Nephron progenitor cell (in vitro differentiated cells): ENCODE measurements around the gene CFAP20.

ENCODE experiments used
- DNase-seq: peaks from one replicate; pipeline ENCODE4 v3.0.0; 2021
- H3K27ac Mint-ChIP-seq: 2 replicates; pipeline ENCODE4 v1.8.0; 2021; ENCODE audit warnings: mild to moderate bottlenecking, moderate library complexity, mixed read lengths
- H3K27me3 Mint-ChIP-seq: 2 replicates; pipeline ENCODE4 v1.8.0; 2021; ENCODE audit warnings: mild to moderate bottlenecking, low read depth, mixed read lengths; ENCODE audit not compliant: poor library complexity
- H3K36me3 Mint-ChIP-seq: 2 replicates; pipeline ENCODE4 v1.8.0; 2021; ENCODE audit warnings: low read depth, mixed read lengths
- H3K4me1 Mint-ChIP-seq: 2 replicates; pipeline ENCODE4 v1.8.0; 2021; ENCODE audit warnings: mixed read lengths
- H3K4me3 Mint-ChIP-seq: 2 replicates; pipeline ENCODE4 v1.8.0; 2021; ENCODE audit warnings: mild to moderate bottlenecking, moderate library complexity, mixed read lengths
- H3K9me3 Mint-ChIP-seq: 2 replicates; pipeline ENCODE4 v1.8.0; 2021; ENCODE audit warnings: mild to moderate bottlenecking, moderate library complexity, mixed read lengths
- TF ChIP-seq, protein P1 (sequence below): fragments of 200-600 bp; sonication (generic); IDR thresholded peaks from 2 replicates; pipeline ENCODE4 v1.5.0; 2021; ENCODE audit warnings: antibody characterized with exemption

The CFAP20 gene

DNA sequence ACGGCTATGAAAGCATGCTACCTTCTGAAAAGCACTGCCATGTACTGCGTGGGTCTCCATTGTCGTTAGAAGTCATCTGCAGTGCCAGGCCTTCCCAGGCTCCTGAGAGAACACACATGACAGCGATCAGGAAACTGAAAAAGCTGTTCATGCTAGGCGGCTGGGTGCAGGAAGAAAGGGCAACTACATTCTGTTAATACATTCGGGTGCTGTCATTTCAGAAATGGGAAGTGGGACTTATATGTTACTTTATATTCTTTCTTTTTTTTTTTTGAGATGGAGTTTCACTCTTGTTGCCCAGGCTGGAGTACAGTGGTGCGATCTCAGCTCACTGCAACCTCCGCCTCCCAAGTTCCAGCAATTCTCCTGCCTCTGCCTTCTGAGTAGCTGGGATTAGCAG, 19.9 kb downstream of the CFAP20 start:
- peaks cover 29% of the 10 kb centered on the region for H3K4me1 Mint-ChIP-seq

GRCh38 chr16:58107709-58108108, 21.5 kb downstream of the CFAP20 start:
- H3K27me3 Mint-ChIP-seq: no peaks in the 10 kb centered on the region
- no peak overlapping the region for H3K27ac Mint-ChIP-seq
- TF ChIP-seq, protein P1, sequence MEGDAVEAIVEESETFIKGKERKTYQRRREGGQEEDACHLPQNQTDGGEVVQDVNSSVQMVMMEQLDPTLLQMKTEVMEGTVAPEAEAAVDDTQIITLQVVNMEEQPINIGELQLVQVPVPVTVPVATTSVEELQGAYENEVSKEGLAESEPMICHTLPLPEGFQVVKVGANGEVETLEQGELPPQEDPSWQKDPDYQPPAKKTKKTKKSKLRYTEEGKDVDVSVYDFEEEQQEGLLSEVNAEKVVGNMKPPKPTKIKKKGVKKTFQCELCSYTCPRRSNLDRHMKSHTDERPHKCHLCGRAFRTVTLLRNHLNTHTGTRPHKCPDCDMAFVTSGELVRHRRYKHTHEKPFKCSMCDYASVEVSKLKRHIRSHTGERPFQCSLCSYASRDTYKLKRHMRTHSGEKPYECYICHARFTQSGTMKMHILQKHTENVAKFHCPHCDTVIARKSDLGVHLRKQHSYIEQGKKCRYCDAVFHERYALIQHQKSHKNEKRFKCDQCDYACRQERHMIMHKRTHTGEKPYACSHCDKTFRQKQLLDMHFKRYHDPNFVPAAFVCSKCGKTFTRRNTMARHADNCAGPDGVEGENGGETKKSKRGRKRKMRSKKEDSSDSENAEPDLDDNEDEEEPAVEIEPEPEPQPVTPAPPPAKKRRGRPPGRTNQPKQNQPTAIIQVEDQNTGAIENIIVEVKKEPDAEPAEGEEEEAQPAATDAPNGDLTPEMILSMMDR: no peak
- H3K9me3 Mint-ChIP-seq: no peaks in the 10 kb centered on the region
- no peak for DNase-seq
- no peak overlapping the region for H3K4me3 Mint-ChIP-seq
- peaks cover 8% of the 10 kb centered on the region for H3K36me3 Mint-ChIP-seq
- peaks cover 32% of the 10 kb centered on the region for H3K4me1 Mint-ChIP-seq

More for the DNA sequence above, 19.9 kb downstream of the CFAP20 start:
- TF ChIP-seq, protein P1: no peak
- no peak overlapping the region for H3K27ac Mint-ChIP-seq
- H3K36me3 Mint-ChIP-seq: peaks cover 25% of the 10 kb centered on the region
- H3K27me3 Mint-ChIP-seq: no peaks in the 10 kb centered on the region
- no peaks in the 10 kb centered on the region for H3K9me3 Mint-ChIP-seq
- no peak for DNase-seq
- no peak overlapping the region for H3K4me3 Mint-ChIP-seq

DNA sequence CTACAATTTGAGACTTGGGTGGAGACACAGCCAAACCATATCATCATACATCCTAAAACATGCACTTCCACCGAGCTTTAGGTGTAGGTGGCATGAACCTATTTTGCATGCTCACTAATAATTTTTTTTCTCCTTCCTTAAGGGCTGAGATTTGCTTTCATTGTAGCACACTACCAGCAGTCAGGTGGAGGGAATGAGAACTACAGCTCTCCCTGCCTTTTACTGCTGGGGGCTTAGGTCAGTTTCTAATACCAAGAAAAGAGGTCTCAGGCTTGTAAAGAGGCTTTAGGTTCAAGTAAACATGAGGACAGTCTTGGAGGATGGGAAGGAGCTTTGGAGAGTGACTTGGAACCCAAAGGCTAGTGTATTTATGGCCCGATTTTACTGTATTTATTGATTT, 22.0 kb downstream of the CFAP20 start:
- H3K4me3 Mint-ChIP-seq: no peak overlapping the region
- DNase-seq: no peak
- no peaks in the 10 kb centered on the region for H3K27me3 Mint-ChIP-seq
- peaks cover 35% of the 10 kb centered on the region for H3K4me1 Mint-ChIP-seq
- H3K9me3 Mint-ChIP-seq: no peaks in the 10 kb centered on the region
- TF ChIP-seq, protein P1: no peak
- H3K36me3 Mint-ChIP-seq: peaks cover 4% of the 10 kb centered on the region
- H3K27ac Mint-ChIP-seq: no peak overlapping the region

GRCh38 chr16:58105631-58106030, 23.6 kb downstream of the CFAP20 start:
- Mint-ChIP-seq H3K4me3 (no peak overlapping the region), H3K9me3 (no peaks in the 10 kb centered on the region), H3K27me3 (no peaks in the 10 kb centered on the region), H3K27ac (no peak overlapping the region), H3K36me3 (no peaks in the 10 kb centered on the region), H3K4me1 (peaks cover 33% of the 10 kb centered on the region)
- DNase-seq: no peak
- TF ChIP-seq, protein P1: no peak

- no peaks in the 10 kb centered on the region for H3K36me3 Mint-ChIP-seq
- H3K9me3 Mint-ChIP-seq: no peaks in the 10 kb centered on the region
- TF ChIP-seq, protein P1: no peak
- H3K27ac Mint-ChIP-seq: peak overlapping the region; percentile 75
- H3K4me3 Mint-ChIP-seq: no peak overlapping the region
- H3K4me1 Mint-ChIP-seq: peaks cover 44% of the 10 kb centered on the region
- no peaks in the 10 kb centered on the region for H3K27me3 Mint-ChIP-seq
- no peak for DNase-seq
Measured at GRCh38 chr16:58102665-58103392, 26.4 kb downstream of the CFAP20 start.

DNA sequence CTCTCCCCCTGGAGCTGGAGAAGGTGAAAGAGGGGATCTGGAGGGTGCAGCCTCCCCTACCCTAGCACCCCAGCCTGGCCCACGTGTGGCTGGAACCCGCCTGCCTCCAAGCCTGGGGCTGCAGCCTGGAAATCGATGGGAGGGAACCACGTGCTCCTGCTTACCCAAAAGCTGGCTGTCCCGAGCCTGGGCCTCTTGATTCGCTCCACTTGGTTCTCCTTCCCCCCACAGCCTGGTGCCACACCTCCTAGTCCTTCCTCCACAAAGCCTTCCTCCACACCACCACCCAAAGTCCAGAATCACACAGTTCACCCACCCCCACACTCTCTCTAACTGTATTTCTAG, 29.3 kb downstream of the CFAP20 start:
- no peaks in the 10 kb centered on the region for H3K36me3 Mint-ChIP-seq
- H3K27ac Mint-ChIP-seq: no peak overlapping the region
- no peaks in the 10 kb centered on the region for H3K9me3 Mint-ChIP-seq
- DNase-seq: no peak
- peaks cover 36% of the 10 kb centered on the region for H3K4me1 Mint-ChIP-seq
- no peak overlapping the region for H3K4me3 Mint-ChIP-seq
- TF ChIP-seq, protein P1: no peak
- no peaks in the 10 kb centered on the region for H3K27me3 Mint-ChIP-seq
